HL-60 (cell line): ENCODE results near the gene MED4.

Experiments used
- CTCF ChIP-seq: IDR thresholded peaks from one replicate; pipeline ENCODE4 v1.5.1; 2011; ENCODE audit warnings: low read length, control low read depth, inconsistent platforms; ENCODE audit not compliant: insufficient read depth
- POLR2AphosphoS5 ChIP-seq: IDR thresholded peaks from 2 replicates; pipeline ENCODE4 v1.6.1; 2012; ENCODE audit warnings: low read depth
- SPI1 ChIP-seq: IDR thresholded peaks from 2 replicates; pipeline ENCODE4 v1.6.1; 2012; ENCODE audit warnings: low read depth, mild to moderate bottlenecking, borderline replicate concordance

GRCh38 chr13:48132961-48133360 lies 38.1 kb upstream of the MED4 start:
- TF ChIP-seq CTCF (no peak), POLR2AphosphoS5 (no peak), SPI1 (no peak)
